Activated CD4-positive, alpha-beta memory T cell treated with anti-CD3 and anti-CD28 coated beads for 36 hours (primary cell): Measurements from ENCODE around the gene PLXNA4. TPM values are rescaled to one million over a fixed set of nuclear protein-coding genes. Genes with fewer than 3 reads are reported as not detected.

Experiments used
- CTCF ChIA-PET: fragments of 350-600 bp; sonication (Branson Sonifier 250); formaldehyde crosslinking; loops from one replicate; lab custom pipeline; 2021; ENCODE audit warnings: antibody characterized with exemption, inconsistent platforms; lab: Charles Lee
- POLR2A ChIA-PET: fragments of 350-600 bp; sonication (Branson Sonifier 250); formaldehyde crosslinking; loops from one replicate; lab custom pipeline; 2021; ENCODE audit warnings: antibody characterized with exemption; lab: Charles Lee
- DNase-seq: peaks from one replicate; pipeline ENCODE4 v3.0.0-alpha.2; 2020
- H3K27ac Mint-ChIP-seq: one replicate; pipeline ENCODE4 v1.8.0; 2021; ENCODE audit warnings: mixed read lengths
- H3K27me3 Mint-ChIP-seq: one replicate; pipeline ENCODE4 v1.8.0; 2021; ENCODE audit warnings: mixed read lengths
- H3K36me3 Mint-ChIP-seq: one replicate; pipeline ENCODE4 v1.8.0; 2021; ENCODE audit warnings: mixed read lengths
- H3K4me1 Mint-ChIP-seq: one replicate; pipeline ENCODE4 v1.8.0; 2021; ENCODE audit warnings: low read depth, mixed read lengths
- H3K4me3 Mint-ChIP-seq: one replicate; pipeline ENCODE4 v1.8.0; 2021; ENCODE audit warnings: mild to moderate bottlenecking, mixed read lengths
- H3K9me3 Mint-ChIP-seq: one replicate; pipeline ENCODE4 v1.8.0; 2021; ENCODE audit warnings: mixed read lengths
- intact Hi-C: fragments of 100-400 bp; cut with micrococcal nuclease; formaldehyde crosslinking; loops from one replicate; pipeline ENCODE4 v1.15.1; 2023
- total RNA-seq, 2 experiments: library from RNA; stranded (reverse); gene quantifications; one replicate each; pipeline ENCODE4 v1.2.3, GENCODE V29; 2021

PLXNA4 gene
- total RNA-seq, 2 experiments from 2014 or later = 0.17 to 0.24 TPM

DNA sequence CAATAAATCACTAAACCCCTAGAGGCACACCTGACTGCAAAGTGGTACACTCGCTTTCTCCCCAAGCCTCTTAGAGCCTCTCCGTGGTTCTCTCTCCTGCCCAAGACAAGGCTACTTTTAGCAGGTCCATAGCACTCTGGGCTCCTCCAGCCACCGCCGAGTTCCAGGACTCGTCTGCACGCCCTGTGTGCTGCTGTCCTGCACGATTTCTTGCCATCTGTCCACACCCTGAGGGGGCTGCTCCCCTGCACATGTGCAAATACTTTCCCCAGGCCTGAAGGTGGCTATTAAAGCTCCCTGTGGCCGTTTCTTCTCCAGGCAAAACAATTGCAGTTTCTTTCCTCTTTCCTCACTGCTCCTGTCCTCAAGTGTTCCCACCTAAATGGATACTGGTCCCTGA is 414.3 kb downstream of the PLXNA4 start:
- ChIA-PET CTCF (no interaction called here), POLR2A (no interaction called here)
- no peak overlapping the region for H3K4me3 Mint-ChIP-seq
- DNase-seq = no peak
- H3K9me3 Mint-ChIP-seq = no peaks in the 10 kb centered on the region
- H3K36me3 Mint-ChIP-seq = no peaks in the 10 kb centered on the region
- no peak overlapping the region for H3K27ac Mint-ChIP-seq
- H3K4me1 Mint-ChIP-seq = no peaks in the 10 kb centered on the region
- no peaks in the 10 kb centered on the region for H3K27me3 Mint-ChIP-seq
- intact Hi-C loops = no loop called here

GRCh38 chr7:132161533-132161915 is 414.7 kb downstream of the PLXNA4 start:
- H3K27ac Mint-ChIP-seq = no peak overlapping the region
- no peaks in the 10 kb centered on the region for H3K36me3 Mint-ChIP-seq
- intact Hi-C loops = no loop called here
- ChIA-PET CTCF (no interaction called here), POLR2A (no interaction called here)
- DNase-seq = no peak
- H3K9me3 Mint-ChIP-seq = no peaks in the 10 kb centered on the region
- H3K27me3 Mint-ChIP-seq = no peaks in the 10 kb centered on the region
- no peaks in the 10 kb centered on the region for H3K4me1 Mint-ChIP-seq
- H3K4me3 Mint-ChIP-seq = no peak overlapping the region

- Mint-ChIP-seq H3K36me3 (no peaks in the 10 kb centered on the region), H3K9me3 (no peaks in the 10 kb centered on the region), H3K27me3 (no peaks in the 10 kb centered on the region), H3K4me1 (no peaks in the 10 kb centered on the region), H3K27ac (no peak overlapping the region), H3K4me3 (no peak overlapping the region)
- ChIA-PET POLR2A (no interaction called here), CTCF (no interaction called here)
- intact Hi-C loops = no loop called here
- no peak for DNase-seq
Measured at GRCh38 chr7:132160611-132161532, 415.4 kb downstream of the PLXNA4 start.

DNA sequence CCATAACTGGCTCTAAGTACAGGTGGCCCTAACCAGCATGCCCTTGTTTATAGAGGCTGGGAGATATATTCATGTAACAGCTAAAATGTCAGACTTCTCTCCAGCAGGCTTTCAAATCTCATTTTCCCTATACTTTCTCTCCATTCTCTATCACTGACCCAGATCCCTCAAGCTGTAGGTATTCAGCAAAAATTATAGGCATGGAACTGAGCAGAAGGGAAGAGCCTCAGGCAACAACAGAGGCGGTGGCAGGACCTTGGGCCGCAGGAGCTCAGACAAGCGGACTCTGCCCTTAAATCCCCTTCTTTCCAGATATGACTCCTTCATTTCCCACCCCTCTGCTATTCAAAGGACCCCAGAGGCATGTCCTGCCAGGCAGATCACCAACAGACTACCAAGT is 417.4 kb downstream of the PLXNA4 start:
- Mint-ChIP-seq H3K4me3 (no peak overlapping the region), H3K27me3 (no peaks in the 10 kb centered on the region), H3K9me3 (no peaks in the 10 kb centered on the region), H3K27ac (no peak overlapping the region), H3K36me3 (no peaks in the 10 kb centered on the region), H3K4me1 (no peaks in the 10 kb centered on the region)
- no peak for DNase-seq
- POLR2A ChIA-PET = no interaction called here
- intact Hi-C loops = no loop called here
- CTCF ChIA-PET = no interaction called here

GRCh38 chr7:132158166-132158565 is 418.1 kb downstream of the PLXNA4 start:
- Mint-ChIP-seq H3K4me1 (no peaks in the 10 kb centered on the region), H3K4me3 (no peak overlapping the region), H3K27me3 (no peaks in the 10 kb centered on the region), H3K9me3 (no peaks in the 10 kb centered on the region), H3K36me3 (no peaks in the 10 kb centered on the region), H3K27ac (no peak overlapping the region)
- CTCF ChIA-PET = no interaction called here
- intact Hi-C loops = no loop called here
- no peak for DNase-seq
- POLR2A ChIA-PET = no interaction called here

- H3K36me3 Mint-ChIP-seq = no peaks in the 10 kb centered on the region
- no peak for DNase-seq
- H3K27me3 Mint-ChIP-seq = no peaks in the 10 kb centered on the region
- H3K4me3 Mint-ChIP-seq = no peak overlapping the region
- POLR2A ChIA-PET = no interaction called here
- no peaks in the 10 kb centered on the region for H3K4me1 Mint-ChIP-seq
- H3K27ac Mint-ChIP-seq = no peak overlapping the region
- CTCF ChIA-PET = no interaction called here
- no peaks in the 10 kb centered on the region for H3K9me3 Mint-ChIP-seq
- intact Hi-C loops = no loop called here
Measured at GRCh38 chr7:132155715-132156114, 420.6 kb downstream of the PLXNA4 start.

GRCh38 chr7:132154695-132155471 is 421.4 kb downstream of the PLXNA4 start:
- ChIA-PET CTCF (no interaction called here), POLR2A (no interaction called here)
- peaks cover 3% of the 10 kb centered on the region for H3K27me3 Mint-ChIP-seq
- no peak overlapping the region for H3K4me3 Mint-ChIP-seq
- no peaks in the 10 kb centered on the region for H3K4me1 Mint-ChIP-seq
- no peak for DNase-seq
- intact Hi-C loops = no loop called here
- H3K9me3 Mint-ChIP-seq = no peaks in the 10 kb centered on the region
- no peaks in the 10 kb centered on the region for H3K36me3 Mint-ChIP-seq
- H3K27ac Mint-ChIP-seq = no peak overlapping the region

DNA sequence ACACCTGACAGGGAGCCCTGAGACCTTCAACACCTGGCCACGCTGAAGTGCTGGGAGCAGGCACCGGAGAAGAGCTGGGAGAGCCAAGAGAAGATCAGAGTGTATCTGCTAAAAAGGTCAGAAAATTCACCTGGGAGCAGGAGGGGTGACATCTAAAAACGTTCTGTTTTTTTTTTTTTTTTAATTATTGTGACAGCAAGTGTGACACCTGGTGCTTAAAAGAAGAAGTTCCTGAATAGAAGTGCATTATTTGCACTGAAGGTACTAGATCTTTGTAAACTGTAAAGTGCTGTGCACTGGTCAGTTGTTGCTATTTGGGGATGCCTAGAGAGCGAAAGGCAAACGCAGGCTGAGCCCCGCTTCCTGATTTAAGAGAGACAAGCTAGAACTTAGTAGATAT is 422.0 kb downstream of the PLXNA4 start:
- DNase-seq = no peak
- POLR2A ChIA-PET = no interaction called here
- CTCF ChIA-PET = no interaction called here
- H3K4me3 Mint-ChIP-seq = no peak overlapping the region
- no peak overlapping the region for H3K27ac Mint-ChIP-seq
- H3K4me1 Mint-ChIP-seq = no peaks in the 10 kb centered on the region
- no peaks in the 10 kb centered on the region for H3K36me3 Mint-ChIP-seq
- intact Hi-C loops = no loop called here
- H3K27me3 Mint-ChIP-seq = peaks cover 5% of the 10 kb centered on the region
- no peaks in the 10 kb centered on the region for H3K9me3 Mint-ChIP-seq

DNA sequence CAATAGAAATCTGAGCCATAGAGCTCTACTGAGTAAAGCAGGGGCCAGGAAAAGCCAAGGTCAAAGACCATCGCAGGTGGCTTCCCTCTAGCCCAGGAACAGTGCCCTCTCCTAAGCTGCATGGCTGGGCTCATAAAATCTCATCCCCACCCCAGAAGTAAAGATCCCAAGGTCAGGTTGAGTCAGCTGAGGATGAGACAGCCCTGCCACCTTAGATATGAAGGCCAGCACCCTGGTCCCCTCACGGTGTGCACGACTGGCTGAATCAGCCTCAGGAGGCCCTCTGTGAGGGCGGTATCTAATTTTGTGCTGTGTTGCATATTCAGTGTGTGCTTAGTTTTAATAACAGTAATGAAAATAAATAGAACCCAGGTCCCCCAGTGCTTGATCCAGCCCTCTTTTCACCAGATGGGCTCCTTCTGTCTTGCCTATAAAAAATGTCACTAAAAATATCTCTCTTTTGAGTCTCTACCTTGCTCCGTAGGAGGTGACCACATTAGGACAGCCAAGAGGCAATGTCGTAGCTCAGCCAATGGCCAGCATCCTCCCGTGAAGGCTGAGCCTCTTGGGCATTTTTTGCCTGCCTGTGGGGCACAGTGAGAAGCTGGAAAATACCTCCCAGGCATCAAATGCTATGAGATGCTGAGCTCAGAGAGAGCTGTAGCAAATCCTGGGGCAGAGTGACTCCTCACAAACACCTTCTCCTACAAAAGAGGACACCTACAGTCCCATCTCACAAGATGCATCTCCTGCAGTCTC is 424.0 kb downstream of the PLXNA4 start:
- no peaks in the 10 kb centered on the region for H3K4me1 Mint-ChIP-seq
- H3K27ac Mint-ChIP-seq = no peak overlapping the region
- ChIA-PET CTCF (no interaction called here), POLR2A (no interaction called here)
- H3K4me3 Mint-ChIP-seq = no peak overlapping the region
- DNase-seq = no peak
- H3K9me3 Mint-ChIP-seq = no peaks in the 10 kb centered on the region
- H3K36me3 Mint-ChIP-seq = no peaks in the 10 kb centered on the region
- intact Hi-C loops = no loop called here
- peaks cover 5% of the 10 kb centered on the region for H3K27me3 Mint-ChIP-seq

DNA sequence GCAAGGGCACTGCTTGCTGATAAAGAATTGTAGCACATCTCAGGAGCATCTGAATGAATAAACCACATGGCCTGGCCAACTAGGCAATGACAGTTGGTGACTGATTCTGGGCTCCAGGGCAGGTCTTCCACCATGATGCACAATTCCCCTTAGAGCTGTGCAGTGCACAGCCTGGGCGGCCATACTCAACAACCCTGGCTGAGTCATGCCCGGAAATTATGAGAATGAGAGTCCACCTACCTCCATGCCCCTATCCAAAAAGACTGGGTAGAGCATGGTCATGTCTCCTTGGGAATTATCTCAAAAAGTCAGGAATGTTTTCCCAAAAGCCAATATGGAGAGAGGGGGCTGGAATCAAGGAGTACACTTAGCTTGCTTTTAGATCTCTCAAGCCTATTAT is 425.6 kb downstream of the PLXNA4 start:
- Mint-ChIP-seq H3K27me3 (peaks cover 5% of the 10 kb centered on the region), H3K9me3 (no peaks in the 10 kb centered on the region), H3K4me3 (no peak overlapping the region), H3K36me3 (no peaks in the 10 kb centered on the region), H3K27ac (no peak overlapping the region), H3K4me1 (no peaks in the 10 kb centered on the region)
- CTCF ChIA-PET = no interaction called here
- DNase-seq = no peak
- intact Hi-C loops = no loop called here
- POLR2A ChIA-PET = interaction anchor here (0.7 kb wide), 1 partner anchor 11 kb away, joined by 3 read pairs; no protein-coding TSS in a partner anchor

DNA sequence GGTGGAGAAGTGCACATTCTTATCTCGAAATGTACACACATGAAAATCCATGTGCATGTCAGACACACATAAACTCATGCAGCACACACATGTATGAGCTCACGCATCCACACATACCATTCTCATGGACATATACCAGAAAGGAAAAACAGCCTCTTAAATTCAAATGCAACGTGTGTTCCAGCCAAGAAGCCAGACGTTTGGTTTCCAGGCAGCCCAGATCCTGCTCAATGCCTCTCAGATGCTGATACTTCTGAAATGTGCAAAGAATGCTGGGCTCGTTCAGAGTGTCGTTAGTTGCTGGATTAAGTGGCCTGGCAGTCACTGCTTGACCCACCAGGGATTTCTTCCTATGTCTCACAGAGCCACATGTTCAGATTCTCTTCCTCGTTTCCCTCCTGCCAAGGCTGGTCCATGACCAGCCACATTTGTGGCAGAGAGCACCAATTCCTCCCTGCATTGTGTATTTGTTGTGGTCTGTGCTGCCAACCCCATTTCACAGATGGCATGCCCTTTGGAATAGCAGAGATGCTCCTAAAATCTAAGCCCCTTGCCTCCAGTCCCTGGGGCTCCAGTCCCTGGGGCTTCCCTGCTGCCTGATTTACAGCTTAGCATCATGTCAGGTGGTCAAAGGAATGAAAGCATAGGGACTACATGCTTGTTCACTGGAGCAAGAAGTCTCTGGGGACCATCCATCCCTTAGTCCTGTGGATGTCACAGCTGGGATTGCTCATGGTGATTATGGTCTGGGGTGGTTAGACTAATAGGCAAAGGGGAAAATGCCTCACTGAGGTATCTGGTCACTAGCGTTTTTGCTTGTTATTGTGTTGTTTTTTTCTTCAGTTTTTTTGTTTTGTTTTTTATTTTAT is 426.6 kb downstream of the PLXNA4 start:
- intact Hi-C loops = no loop called here
- DNase-seq = no peak
- CTCF ChIA-PET = interaction anchor here (0.6 kb wide), 1 partner anchor 127 kb away, joined by 4 read pairs; no protein-coding TSS in a partner anchor
- Mint-ChIP-seq H3K27ac (no peak overlapping the region), H3K4me1 (no peaks in the 10 kb centered on the region), H3K9me3 (no peaks in the 10 kb centered on the region), H3K4me3 (no peak overlapping the region), H3K27me3 (peaks cover 5% of the 10 kb centered on the region), H3K36me3 (no peaks in the 10 kb centered on the region)
- POLR2A ChIA-PET = no interaction called here
